T1000 (cell line): ENCODE data around the gene MARCHF4.
A peak's percentile ranks its signal among the peaks of the same experiment; 100 is the strongest.

Experiments
- DNase-seq: peaks from one replicate; lab custom pipeline; 2025; ENCODE audit warnings: mixed read lengths; lab: John Stamatoyannopoulos, UW

Gene MARCHF4, protein sequence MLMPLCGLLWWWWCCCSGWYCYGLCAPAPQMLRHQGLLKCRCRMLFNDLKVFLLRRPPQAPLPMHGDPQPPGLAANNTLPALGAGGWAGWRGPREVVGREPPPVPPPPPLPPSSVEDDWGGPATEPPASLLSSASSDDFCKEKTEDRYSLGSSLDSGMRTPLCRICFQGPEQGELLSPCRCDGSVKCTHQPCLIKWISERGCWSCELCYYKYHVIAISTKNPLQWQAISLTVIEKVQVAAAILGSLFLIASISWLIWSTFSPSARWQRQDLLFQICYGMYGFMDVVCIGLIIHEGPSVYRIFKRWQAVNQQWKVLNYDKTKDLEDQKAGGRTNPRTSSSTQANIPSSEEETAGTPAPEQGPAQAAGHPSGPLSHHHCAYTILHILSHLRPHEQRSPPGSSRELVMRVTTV

DNA sequence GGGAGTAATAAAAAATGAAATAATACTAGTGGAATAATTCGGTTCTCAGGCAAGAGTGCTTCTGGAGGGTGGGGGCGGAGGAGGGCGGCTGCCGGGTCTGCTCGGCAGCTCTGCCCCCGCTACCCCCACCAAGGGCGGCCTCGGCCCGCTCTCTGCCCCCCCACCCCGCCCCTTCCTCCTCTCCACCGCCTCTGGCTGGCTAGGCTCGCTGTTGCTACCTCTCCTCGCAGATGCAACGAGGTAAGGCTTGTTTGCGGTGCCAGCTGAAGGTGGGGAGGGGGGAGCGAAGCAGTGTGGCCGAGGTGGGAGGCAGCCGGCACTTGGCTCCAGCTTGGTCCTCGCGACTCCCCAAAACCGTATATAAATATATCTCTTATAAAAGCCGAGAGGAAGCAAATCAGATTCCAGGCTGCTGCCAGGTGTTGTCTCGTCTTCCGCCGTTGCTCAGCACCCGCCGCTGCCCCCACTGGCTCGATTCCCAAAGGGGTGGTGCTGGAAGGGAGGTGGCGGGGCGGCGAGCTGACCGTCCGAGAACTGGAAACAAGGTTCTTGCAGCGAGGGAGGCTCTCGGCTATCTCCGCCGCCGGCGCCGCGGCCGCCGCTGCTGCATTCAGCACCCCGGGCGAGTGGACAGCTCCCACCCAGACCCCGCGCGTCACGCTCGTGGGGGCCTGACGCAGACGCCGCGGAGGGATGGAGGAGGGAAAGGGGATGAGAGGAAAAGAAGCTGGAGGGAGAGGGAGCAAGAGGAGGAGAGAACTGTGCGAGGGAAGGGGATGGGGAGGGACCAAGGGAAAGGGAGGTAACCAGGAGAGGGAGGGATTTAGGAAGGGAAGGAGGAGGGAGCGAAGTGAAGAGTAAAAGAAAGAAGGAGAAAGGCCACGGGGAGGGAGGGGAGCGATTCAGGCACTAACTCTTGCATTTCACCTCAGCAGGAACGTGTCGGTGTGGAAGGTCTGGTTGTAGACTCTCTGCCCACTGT, at the start of gene MARCHF4:
TSS of gene MARCHF4 (minus strand) at position 763 of the 982 bp plus-strand sequence. CDS start 2,223 bp downstream, outside the sequence.
- peak; percentile 73 for DNase-seq

DNA sequence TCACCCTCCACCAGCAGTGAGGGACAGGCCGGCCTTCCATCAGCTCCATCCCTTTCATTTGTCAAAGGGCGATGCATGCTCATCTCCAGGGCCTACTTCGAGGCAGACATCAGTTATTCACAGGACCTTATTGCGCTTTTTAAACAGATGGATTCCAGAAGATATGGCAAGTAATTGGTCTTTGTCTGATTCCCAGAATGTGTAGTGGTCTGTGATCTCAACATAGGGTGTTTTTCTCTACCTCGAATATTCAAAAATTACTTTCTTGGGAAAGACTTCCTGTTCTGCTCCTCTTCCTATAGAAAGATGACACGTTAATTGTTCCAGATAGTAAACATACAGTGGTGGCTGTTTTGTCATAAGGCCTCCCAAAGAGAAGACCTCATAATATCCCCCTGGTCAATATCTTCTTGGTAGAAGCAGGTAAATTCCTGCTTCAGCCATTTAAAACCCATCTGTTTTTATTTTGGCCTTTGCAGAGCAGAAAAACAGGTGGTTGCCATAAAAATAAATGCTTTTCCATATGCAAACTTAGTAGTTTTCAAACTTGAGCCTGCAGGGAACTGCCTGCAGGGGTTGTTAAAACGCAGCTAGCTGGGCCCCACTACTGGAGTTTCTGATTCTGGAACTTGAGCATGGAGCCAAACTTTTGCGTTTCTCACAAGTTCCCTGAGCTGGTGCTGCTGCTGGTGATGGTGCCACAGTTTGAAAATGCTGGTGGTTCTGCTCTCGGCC, 48.3 kb upstream of the MARCHF4 start:
- DNase-seq, result no peak

DNA sequence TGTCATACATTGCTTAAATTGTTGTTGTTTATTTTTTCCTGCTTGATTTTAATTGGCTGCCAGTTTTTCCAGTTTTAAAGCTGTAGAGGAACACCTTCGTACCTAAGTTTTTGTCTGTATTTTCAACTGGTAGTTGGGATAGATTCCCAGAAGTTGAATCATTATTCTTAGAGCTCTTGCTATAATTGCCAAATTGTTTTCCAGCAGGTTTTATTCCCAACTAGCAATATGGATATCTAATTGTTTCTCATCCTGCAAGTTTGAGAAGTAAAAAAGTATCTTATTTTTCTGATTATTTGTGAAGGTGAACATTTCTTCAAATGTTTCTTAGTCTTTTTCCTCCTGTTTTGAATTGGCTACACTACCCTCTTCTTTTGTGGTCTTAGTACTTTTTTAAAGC, 46.7 kb upstream of the MARCHF4 start:
- DNase-seq, result no peak

DNA sequence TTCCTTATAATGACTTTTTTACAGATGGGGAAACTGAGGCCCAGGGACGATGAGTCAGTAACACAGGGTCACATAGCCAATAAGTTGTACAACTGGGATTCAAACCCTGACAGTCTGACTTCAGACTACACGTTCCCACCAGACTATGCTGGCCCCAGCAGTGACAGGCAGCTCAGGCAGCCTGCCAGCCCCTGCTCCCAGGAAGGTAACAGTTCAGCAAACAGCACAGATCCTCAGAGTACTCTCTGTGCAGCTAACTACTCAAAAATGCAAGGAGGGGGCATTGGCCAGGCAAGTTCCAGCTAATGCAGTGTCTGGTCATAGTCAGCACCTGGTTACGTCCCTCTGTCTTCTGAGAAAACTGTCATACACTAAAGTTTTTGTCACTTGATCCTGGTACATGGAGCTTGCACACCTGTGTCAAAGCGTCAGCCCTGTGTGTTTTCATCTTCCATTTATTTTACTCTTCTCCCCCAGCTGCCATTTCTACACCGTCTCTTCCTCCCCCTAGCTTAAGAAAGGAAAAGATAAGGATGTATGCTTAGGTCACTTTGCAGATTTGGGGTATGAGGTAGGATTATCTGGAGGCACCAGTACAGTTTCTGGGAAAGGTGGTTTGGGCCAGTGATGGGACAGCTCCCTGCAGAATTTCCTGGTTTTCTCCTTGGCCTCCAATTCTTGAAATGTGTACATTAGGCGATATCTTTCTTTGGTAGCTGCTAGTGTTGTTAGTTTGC, 44.5 kb upstream of the MARCHF4 start:
- DNase-seq, result no peak

DNA sequence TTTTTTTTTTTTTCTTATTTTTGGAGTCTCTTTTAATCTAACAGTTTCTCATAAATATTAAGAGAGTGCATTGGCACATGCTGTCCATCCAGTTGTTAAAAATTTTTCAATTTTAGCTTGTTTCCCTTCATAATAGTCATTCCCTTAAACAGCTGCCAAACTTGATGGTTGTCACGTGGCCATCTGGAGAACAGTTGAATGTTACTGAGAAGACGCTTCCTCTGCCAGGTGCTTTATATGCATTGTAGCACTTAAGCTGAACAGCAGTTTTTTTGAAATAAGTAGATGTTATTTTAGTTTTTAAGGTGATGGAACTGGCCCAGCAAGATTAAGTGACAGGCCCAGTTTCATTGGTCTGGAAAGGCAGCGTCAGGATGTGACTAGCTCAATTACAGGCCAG, 43.3 kb upstream of the MARCHF4 start:
- no peak for DNase-seq

DNA sequence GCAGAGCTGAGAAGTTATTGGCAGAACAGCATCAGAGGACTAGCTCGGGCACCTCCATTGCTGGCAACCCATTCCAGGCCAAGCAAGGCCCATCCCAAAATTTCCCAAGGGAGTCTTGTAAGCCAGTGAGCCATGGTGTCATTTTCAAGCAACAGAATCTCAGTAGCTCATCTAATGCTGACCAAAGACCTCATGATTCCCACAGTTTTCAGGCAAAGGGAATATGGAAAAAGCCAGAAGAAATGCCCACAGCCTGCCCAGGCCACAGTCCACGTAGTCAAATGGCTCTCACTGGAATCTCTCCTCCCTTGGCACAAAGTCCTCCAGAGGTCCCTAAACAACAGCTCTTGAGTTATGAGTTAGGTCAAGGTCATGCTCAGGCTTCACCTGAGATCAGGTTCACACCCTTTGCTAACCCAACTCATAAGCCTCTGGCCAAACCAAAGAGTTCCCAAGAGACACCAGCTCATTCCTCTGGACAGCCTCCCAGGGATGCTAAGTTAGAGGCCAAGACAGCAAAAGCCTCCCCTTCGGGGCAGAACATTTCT, 42.6 kb upstream of the MARCHF4 start:
- DNase-seq, result no peak

DNA sequence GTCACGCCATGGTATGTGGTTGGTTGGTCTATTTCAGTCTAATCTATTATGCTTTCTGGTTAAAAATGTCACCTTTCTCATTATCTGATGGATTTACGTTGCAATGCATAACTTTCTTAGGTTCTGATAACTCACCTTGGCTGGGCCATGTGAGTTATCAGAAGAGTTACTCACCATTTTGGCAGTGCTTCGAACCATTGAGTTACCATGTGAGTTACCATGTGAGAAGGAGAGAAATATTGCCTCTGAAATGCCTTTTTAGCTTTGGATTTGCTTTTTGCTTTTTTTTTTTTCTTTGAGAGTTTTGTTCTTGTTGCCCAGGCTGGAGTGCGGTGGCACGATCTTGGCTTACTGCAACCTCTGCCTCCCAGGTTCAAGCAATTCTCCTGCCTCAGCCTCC, 41.6 kb upstream of the MARCHF4 start:
- no peak for DNase-seq

DNA sequence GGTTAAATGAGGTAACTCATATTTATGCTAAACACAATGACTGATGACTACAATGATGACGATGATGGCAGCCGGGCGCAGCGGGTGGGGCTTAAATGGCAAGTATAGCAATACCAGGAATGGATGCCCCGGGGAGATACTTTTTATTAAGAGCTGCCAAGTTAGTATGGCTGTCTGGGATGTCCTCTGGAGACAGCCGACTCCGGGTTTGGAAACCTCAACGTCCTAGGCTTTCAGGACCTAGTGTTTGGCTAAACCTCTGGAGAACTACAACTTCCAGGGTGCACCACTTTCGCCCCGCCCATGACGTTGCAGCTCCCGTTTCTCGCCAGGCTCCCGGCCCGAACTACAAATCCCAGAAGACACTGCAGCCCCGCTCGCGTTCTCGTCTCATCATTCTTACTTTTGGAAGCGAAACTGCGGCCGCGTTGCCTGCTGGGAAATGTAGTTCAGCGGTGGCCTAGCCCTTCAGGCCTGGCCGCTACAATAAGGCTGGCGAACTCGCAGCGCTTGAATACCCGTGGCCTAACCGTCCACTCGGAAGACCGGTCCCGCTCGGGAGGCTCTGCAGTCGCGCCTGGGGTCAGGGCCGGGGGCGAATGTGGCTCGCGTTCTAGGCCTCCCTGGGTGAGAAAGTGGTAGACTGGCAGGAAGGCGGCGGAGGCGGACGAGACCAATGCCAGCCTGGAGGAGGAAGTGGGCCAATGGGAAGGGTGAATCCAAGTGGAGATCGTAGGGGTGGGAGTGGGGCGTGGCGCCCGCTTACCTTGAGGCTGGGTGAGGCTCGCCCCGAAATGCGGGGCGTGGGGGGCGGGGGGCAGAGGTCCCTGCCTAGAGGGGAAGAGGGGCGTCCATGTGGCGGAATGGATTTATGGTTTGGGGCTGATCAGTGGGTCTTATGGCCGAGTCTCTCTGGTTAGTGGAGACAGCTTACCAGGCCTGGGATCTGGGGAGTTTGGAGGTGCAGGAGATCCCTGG, 40.0 kb upstream of the MARCHF4 start, which contains the start of gene SMARCAL1:
TSS of gene SMARCAL1 (plus strand) at position 463 of the 978 bp plus-strand sequence. CDS start 2,221 bp downstream, outside the sequence.
- DNase-seq, result peak; percentile 97

DNA sequence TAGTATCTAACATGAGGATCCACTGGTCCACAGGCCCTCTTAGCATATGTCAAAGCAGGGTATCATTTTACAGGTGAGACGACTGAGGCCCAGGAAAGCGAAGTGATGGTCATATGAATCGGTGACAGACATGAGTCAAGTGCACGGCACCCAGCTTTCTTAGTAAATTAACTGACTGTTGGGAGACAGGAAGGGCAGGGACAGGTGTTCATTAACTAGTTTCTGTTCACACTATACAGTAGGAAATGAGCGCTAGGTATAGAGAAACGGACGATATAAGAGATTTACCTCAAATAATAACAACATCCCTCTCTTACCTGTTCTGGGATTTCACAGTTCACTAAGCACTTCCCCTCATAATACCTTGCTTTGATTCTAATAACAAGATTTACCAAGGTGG, 38.3 kb upstream of the MARCHF4 start:
- no peak for DNase-seq

DNA sequence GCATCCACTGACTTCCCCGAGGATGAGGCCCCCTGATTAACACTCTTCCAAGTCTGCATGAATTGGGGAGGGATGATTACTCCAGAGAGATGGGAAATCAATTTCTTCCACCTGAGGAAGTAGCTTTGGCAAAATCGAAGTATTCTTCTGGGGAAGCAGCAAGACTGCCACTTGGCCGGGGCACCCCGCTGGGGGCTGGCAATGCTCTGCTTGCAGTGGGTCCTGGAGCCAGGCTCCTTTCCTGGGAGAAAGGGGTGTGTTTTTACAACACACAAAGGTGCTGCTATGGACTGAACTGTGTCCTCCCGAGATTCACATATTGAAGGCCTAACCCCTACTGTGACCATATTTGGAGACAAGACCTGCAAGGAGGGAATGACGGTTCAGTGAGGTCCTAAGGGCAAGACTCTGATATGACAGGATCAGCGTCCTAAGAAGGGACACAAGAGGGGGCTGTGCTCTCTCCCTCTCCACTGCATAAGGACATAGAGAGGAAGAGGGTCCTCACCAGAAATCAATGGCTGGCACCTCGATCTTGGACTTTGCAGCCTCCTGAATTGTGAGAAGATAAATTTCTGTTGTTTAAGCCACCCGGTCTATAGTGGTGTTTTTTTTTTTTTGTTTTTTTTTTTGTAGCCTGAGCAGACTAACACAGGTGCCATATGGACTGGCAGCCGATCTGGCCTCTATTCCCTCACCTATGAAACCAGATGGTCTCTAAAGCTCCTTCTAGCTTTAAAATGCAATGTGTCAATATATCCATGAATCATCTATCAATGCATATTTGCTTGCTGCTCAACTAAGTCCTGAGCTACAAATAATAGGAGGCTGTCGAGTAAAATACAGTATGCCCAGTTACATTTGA, 36.4 kb upstream of the MARCHF4 start:
- no peak for DNase-seq

DNA sequence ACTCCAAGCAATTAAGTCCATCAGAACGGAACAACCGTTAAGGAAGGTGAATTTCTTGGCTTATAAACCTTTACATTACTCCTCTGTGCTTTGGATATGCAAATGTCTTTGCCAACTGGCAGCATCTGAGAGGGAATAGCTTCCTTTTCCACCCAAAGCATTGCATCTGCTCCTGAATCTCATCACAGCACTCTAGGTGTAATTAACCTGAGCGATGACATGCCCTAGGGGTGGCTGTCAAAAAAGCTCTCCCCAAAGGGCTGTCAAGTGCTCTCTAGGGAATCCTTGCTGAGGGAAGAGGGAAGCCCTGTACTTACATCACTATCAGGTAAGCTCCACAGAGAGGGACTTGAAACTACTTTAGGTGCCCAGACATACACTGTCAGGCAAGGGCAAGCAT, 34.5 kb upstream of the MARCHF4 start:
- DNase-seq, result no peak

DNA sequence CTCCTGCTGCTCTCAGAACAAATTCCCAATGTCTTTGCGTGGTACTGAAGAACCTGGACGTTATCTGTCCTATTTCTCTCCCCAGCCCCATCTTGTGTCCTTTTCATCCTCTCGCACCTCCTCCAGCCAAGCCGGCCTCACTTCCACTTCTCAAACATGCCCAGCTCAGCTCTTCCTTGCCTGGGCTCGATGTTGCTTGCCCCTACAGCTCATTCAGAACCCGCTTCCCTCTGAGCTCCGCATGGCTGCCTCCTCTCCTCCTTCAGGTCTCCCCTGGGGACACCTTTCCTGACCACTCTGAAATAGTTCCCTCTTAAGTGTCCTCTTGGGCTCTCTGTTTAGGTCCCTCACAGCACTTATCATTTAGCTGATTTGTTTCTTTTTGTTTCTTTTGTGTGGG, 33.3 kb upstream of the MARCHF4 start:
- DNase-seq, result no peak

DNA sequence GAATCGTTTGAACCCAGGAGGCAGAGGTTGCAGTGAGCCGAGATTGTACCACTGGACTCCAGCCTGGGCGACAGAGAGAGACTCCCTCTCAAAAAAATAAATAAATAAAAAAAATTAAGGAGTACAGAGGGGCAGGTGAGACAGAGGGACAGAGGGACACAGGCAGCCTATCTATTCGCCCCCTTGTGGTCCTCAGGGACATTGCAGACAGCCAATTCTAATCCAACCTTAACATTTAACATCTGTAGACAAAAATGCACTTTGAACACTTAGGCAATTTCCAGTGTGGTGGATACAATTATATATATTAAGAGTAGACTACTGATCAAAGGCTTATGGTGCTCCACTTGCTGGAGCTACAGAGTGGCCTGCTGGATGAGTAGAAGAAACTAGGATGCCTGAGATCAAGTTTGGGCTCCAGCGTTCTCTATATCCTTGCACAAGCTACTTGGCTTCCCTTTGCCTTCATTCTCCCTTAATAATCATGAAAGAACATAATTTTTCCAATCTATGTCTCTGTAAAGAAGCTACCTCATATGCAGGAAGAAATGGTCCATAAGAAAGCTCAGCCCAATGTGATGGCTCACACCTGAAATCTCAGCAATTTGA, 31.8 kb upstream of the MARCHF4 start:
- no peak for DNase-seq

DNA sequence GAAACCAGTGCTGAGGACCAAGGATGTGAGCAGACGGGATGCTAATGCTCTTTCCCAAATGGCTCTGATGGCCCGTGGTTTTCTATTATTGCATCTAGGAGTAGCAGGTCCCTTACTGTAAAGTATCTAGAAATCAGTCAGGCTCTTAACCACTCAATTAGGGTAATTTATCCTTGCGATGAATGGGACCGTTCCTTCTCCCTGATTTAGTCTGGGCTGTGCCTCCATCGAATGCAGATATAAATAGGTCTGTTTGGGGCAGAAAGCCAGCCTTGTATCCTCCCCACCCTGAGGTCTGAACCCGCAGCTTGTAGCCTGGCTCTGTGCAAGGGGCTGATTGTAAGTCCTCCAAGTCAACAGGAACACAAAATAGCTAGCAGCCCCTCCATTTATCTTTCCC, 30.5 kb upstream of the MARCHF4 start:
- no peak for DNase-seq

DNA sequence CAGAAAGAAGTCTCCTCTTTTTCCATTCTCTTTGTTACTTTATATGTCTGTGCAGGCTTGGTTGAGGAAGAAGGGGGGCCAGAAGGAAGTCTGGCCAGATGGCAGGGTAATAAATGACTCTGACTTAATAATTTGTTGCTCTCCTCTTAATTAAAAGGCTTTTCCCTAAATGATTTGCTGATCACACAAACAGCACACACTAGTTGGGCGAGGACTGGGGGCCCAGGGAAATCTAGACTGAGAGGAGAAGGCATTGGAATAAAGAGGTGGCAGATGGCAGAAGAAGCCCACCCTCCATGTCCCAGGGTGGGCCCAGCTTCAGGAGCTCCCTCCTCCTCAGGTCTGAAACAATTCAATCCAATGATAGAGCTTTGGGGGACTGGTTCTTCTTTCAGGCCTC, 27.3 kb upstream of the MARCHF4 start:
- DNase-seq, result no peak

DNA sequence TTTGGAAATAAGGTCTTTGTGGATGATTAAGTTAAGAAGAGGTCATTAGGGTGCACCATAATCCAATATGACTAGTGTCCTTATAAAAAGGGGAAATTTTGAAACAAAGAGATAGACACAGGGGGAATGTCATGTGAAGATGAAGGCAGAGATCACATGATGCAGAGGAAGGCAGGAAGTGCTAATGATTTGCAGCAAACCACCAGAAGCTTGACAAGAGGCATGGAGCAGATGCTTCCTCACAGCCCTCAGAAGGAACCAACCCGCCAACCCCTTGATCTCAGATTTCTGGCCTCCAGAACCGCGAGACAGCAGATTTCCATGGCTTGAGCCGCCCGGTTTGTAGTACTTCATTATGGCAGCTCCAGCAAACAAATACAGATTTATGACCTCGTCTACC, 22.6 kb upstream of the MARCHF4 start:
- no peak for DNase-seq

DNA sequence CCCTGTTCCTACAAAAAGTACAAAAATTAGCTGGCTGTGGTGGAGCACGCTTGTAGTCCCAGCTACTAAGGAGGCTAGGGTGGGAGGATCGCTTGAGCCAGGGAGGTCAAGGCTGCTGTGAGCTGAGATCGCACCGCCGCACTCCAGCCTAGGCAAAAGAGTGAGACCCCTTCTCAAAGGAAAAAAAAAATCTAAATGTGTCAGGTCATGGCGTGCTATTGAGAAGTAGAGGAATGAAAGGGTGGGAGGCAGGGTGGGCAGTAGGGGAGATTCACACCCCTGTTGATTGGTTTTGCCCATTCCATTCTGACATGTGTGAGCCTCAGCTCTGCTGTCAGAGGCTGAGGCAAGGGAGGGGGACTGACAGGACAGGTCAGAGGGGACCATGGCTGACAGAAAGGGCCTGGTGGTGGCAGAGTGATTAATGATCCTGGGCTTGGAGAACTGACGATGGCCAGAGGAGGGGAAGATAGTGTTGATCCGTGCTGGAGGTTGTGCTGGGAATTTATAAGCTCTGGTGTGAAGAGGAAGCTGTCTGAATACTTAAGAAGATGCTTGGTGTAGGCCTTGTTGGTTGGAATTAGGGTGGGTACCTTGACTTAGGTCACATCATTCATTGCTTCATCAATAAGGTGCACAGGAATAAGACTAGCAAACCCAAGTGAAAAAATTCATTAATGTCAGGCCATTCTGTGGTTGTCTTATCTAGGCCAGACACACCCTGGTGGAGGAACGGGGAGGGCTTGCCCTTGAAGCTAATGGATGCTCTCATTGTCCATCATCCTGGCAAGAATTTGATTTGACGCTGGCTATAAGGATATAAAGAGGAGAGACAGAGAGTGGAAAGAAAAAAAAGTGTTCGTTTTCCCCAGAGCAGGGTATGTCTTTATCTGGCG, 20.9 kb upstream of the MARCHF4 start:
- no peak for DNase-seq
